OCI-LY3 (cell line): ENCODE data around the gene SEMG2.

ENCODE experiments used
- EZH2phosphoT487 ChIP-seq: fragments of 200-600 bp; shearing (Covaris generic); IDR thresholded peaks from 2 replicates; pipeline ENCODE4 v1.6.1; 2018; ENCODE audit warnings: antibody characterized with exemption, mixed run types, low read depth
- TF ChIP-seq, protein P1 (sequence below): fragments of 200-600, 300-600 bp; sonication (generic); IDR thresholded peaks from 2 replicates; pipeline ENCODE4 v1.5.1; 2014; ENCODE audit warnings: antibody characterized with exemption, low read length, low read depth

GRCh38 chr20:45206725-45207124 is 14.4 kb upstream of the SEMG2 start, which contains the start of gene SEMG1:
- TF ChIP-seq, protein P1, sequence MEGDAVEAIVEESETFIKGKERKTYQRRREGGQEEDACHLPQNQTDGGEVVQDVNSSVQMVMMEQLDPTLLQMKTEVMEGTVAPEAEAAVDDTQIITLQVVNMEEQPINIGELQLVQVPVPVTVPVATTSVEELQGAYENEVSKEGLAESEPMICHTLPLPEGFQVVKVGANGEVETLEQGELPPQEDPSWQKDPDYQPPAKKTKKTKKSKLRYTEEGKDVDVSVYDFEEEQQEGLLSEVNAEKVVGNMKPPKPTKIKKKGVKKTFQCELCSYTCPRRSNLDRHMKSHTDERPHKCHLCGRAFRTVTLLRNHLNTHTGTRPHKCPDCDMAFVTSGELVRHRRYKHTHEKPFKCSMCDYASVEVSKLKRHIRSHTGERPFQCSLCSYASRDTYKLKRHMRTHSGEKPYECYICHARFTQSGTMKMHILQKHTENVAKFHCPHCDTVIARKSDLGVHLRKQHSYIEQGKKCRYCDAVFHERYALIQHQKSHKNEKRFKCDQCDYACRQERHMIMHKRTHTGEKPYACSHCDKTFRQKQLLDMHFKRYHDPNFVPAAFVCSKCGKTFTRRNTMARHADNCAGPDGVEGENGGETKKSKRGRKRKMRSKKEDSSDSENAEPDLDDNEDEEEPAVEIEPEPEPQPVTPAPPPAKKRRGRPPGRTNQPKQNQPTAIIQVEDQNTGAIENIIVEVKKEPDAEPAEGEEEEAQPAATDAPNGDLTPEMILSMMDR = no peak
- no peak for TF ChIP-seq EZH2phosphoT487
